Liver (tissue), 9 donors: Measurements from ENCODE around the gene MAPK7. TPM values are rescaled to one million over a fixed set of nuclear protein-coding genes. Genes with fewer than 3 reads are reported as not detected.

Experiments used
- DNase-seq: peaks from one replicate; pipeline ENCODE4 v3.0.0-alpha.2; 2017; ENCODE audit warnings: low spot score
- H3K27ac ChIP-seq, 2 donors: one replicate each; pipeline ENCODE4 v1.7.0; 2013; ENCODE audit warnings: inconsistent platforms in 2 of 2, low read length in 2 of 2, control low read depth in 1 of 2, low read depth in 1 of 2, mild to moderate bottlenecking in 1 of 2
- H3K27me3 ChIP-seq, 4 donors: one replicate each; pipeline versions ENCODE4 v1.6.1 to v1.7.0; 2013; ENCODE audit warnings: low read length in 3 of 4, inconsistent platforms in 1 of 4, mild to moderate bottlenecking in 1 of 4, moderate library complexity in 1 of 4; ENCODE audit not compliant: control insufficient read depth in 4 of 4, insufficient read depth in 4 of 4
- H3K36me3 ChIP-seq, 4 donors: one replicate each; pipeline versions ENCODE4 v1.6.1 to v1.7.0; 2013; ENCODE audit warnings: low read length in 3 of 4, mild to moderate bottlenecking in 3 of 4, low read depth in 1 of 4, moderate library complexity in 1 of 4; ENCODE audit not compliant: control insufficient read depth in 4 of 4, insufficient read depth in 3 of 4
- H3K4me1 ChIP-seq, 4 donors: one replicate each; pipeline versions ENCODE4 v1.6.1 to v1.7.0; 2013; ENCODE audit warnings: low read length in 3 of 4, mild to moderate bottlenecking in 3 of 4, moderate library complexity in 1 of 4; ENCODE audit not compliant: control insufficient read depth in 4 of 4, insufficient read depth in 4 of 4
- H3K4me3 ChIP-seq, 3 donors: one replicate each; pipeline versions ENCODE4 v1.6.1 to v1.7.0; 2013; ENCODE audit warnings: low read length in 3 of 3, control low read depth in 1 of 3, low read depth in 1 of 3, mild to moderate bottlenecking in 1 of 3
- H3K9ac ChIP-seq, 2 donors: one replicate each; pipeline ENCODE4 v1.7.0; 2013; ENCODE audit warnings: low read length in 2 of 2, mild to moderate bottlenecking in 2 of 2, moderate library complexity in 2 of 2, control low read depth in 1 of 2, low read depth in 1 of 2
- H3K9me3 ChIP-seq, 4 donors: one replicate each; pipeline versions ENCODE4 v1.6.1 to v1.7.0; 2013; ENCODE audit warnings: low read length in 3 of 4; ENCODE audit not compliant: control insufficient read depth in 4 of 4
- EGR1 ChIP-seq, 2 donors: IDR thresholded peaks; 2 replicates each; pipeline ENCODE4 v1.6.1; 2016 to 2018; ENCODE audit warnings: antibody characterized with exemption in 2 of 2, low read depth in 2 of 2
- FOXA2 ChIP-seq: IDR thresholded peaks from 2 replicates; pipeline ENCODE4 v1.6.1; 2016; ENCODE audit warnings: antibody characterized with exemption
- HNF4A ChIP-seq, 2 donors: conservative IDR thresholded peaks; 2 replicates each; pipeline ENCODE4 v1.6.1; 2016; ENCODE audit warnings: antibody characterized with exemption in 2 of 2, mild to moderate bottlenecking in 2 of 2
- JUND ChIP-seq, 2 donors: IDR thresholded peaks; 2 replicates each; pipeline ENCODE4 v1.6.1; 2016; ENCODE audit warnings: antibody characterized with exemption in 2 of 2
- NR2F2 ChIP-seq: IDR thresholded peaks from 2 replicates; pipeline ENCODE4 v1.6.1; 2016; ENCODE audit warnings: antibody characterized with exemption
- RAD21 ChIP-seq, 2 donors: IDR thresholded peaks; 2 replicates each; pipeline ENCODE4 v1.6.1; 2016; ENCODE audit warnings: antibody characterized with exemption in 2 of 2, mild to moderate bottlenecking in 2 of 2
- RXRA ChIP-seq, 2 donors: IDR thresholded peaks; 2 replicates each; pipeline ENCODE4 v1.6.1; 2017 to 2018; ENCODE audit warnings: antibody characterized with exemption in 2 of 2, mild to moderate bottlenecking in 1 of 2
- SP1 ChIP-seq: IDR thresholded peaks from 2 replicates; pipeline ENCODE4 v1.6.1; 2018; ENCODE audit warnings: antibody characterized with exemption, mild to moderate bottlenecking
- YY1 ChIP-seq: IDR thresholded peaks from 2 replicates; pipeline ENCODE4 v1.6.1; 2016; ENCODE audit warnings: antibody characterized with exemption, mild to moderate bottlenecking
- WGBS: extraction: QIAGEN DNeasy Blood & Tissue Kit; methylation state at CpG from one replicate; pipeline ENCODE4 v1.1.7; 2013; 5-methylcytosine and 5-hydroxymethylcytosine counted together
- polyA plus RNA-seq, 2 donors: library from polyadenylated mRNA; stranded (reverse) in 1 of 2; unstranded in 1 of 2; fragments of 200-250 nt in 1 of 2; fragments of >200 nt in 1 of 2; fragmentation: Nextera tagmentation in 1 of 2; extraction: Ambion mirVana in 1 of 2; gene quantifications; one replicate each; pipeline versions ENCODE4 v1.2.1 to v1.2.3, GENCODE V29; 2013 to 2015
- total RNA-seq, 2 donors: library from RNA; depleted of rRNA; stranded (reverse); fragments of >200 nt; gene quantifications; one replicate each; pipeline ENCODE4 v1.2.3, GENCODE V29; 2014
- TF ChIP-seq, protein P1 (sequence below): fragments of 150-350 bp; IDR thresholded peaks from 2 replicates; pipeline ENCODE4 v1.5.1; 2017; ENCODE audit warnings: improper control_type of control experiment, low read depth, low read length; ENCODE audit not compliant: missing input control
- TF ChIP-seq, protein P2 (sequence below): IDR thresholded peaks from 2 replicates; pipeline ENCODE4 v1.6.1; 2016; ENCODE audit warnings: antibody characterized with exemption
- donor health status: healthy.
- donor health status: healthy.
- donor health status: healthy.
- donor health status: healthy.
- donor health status: healthy.

The MAPK7 gene
- total RNA-seq (1 to 10 TPM; 6.0 to 8.8 TPM), polyA plus RNA-seq (1 to 10 TPM; 3.4 to 4.4 TPM)

DNA sequence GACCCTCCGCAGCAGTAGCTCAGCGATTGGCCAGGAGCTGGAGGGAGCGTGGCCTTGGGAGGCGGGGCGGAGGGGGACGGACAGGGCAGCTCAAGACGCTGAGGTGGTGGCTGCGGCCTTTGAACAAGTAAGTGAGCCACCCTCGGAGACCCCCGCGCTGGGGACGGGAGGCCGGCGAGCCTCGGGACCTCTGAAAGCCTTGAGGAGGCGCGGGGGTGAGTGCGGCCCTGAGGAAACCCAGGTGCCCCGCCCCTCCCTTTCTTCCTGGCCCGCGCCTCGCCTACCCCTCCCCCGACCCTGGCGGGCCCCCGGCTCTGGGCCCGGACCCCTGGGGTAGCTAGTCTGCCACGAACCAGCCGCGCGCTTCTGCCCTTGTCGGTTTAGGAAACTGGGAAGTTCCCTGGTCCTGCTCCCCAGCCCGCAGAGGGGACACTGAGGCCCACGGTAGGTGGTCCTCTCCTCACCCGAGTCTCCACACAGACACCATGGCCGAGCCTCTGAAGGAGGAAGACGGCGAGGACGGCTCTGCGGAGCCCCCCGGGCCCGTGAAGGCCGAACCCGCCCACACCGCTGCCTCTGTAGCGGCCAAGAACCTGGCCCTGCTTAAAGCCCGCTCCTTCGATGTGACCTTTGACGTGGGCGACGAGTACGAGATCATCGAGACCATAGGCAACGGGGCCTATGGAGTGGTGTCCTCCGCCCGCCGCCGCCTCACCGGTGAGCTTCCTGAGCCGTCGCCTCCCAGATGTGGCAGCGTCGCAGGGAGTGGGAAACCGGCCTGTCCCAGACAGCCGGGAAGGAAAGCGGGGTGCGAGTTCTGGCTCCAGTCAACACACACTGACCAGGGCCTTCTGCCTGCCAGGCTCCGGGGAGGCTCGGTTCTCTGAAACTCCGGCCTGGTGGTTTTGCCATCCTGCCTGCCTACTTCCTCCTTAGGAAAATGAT is at the start of gene MAPK7:
Gene MAPK7, plus strand, starts transcription at position 83 of the 945 bp plus-strand sequence. Its CDS starts 403 bp downstream, at position 486.
- Histone ChIP-seq H3K4me3 (peak within 1 kb of the TSS; percentile 82 to 92 (median 86)), H3K36me3 (peaks cover 4 to 16% (median 9%) of the 10 kb centered on the region in 4 donors), H3K27ac (peak within 1 kb of the TSS; percentile 95 to 97), H3K4me1 (peaks cover 6 to 23% (median 14%) of the 10 kb centered on the region in 4 donors), H3K9ac (peak within 1 kb of the TSS; percentile 71 to 89), H3K27me3 (no peaks in the 10 kb centered on the region), H3K9me3 (no peaks in the 10 kb centered on the region)
- DNase-seq = no peak
- TF ChIP-seq NR2F2 (peak; percentile 11), YY1 (no peak)
- WGBS = 16% methylated on average over 69 of the region's 69 CpGs

DNA sequence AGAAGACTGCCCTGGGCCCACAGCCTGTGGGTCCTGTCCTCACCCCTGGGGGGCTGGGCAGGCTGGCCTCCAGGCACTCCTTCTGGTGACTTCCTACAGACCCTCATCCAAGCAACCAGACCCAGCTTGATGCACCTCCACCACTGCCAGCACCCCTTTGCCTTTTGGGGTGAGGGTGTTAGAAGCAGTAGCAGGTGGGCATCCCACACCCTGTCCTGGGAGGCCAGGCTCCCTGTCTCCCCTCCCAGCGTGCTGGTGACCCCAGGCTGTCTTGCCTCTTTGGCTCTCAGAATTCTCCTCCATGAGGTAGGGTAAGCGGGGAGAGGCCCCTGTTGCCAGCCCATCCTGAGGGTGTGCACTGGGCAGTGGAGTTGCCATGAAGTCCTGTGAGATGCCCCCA is 49.2 kb upstream of the MAPK7 start:
- Histone ChIP-seq H3K4me1 (no peaks in the 10 kb centered on the region), H3K9ac (no peak overlapping the region), H3K9me3 (peaks cover 0 to 4% (median 0%) of the 10 kb centered on the region in 4 donors), H3K36me3 (peaks cover 0 to 3% (median 0%) of the 10 kb centered on the region in 4 donors), H3K4me3 (no peak overlapping the region), H3K27me3 (no peaks in the 10 kb centered on the region), H3K27ac (no peak overlapping the region)
- no peak for DNase-seq
- TF ChIP-seq EGR1 (IDR thresholded peaks at IDR 0.05; ENCODE audit: low read depth in 2 of 2) (no peak), SP1 (no peak), RXRA (IDR thresholded peaks at IDR 0.05) (no peak)
- WGBS = 97% methylated on average over 2 of the region's 2 CpGs

DNA sequence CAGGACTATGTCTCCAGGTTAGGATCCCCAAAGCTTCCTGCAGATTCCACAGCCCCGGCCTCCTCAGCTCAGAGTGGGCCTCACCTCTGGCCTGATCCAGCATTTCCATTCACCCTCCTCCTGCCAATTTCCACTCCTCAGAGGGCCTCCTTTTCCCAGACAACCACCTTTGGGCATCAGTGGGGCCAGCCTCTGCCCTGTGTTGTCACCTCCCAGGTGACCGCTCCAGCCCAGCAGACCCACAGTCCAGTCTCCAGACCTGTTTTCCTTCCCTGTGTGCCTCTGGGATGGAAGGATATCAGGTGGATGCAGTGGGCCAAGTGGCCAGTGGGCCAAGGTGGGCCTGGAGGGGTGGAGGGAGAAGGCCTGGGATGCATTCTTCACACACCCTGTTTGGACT is 48.5 kb upstream of the MAPK7 start:
- no peak overlapping the region for H3K27ac ChIP-seq
- no peak for DNase-seq
- no peak overlapping the region for H3K4me3 ChIP-seq
- peaks cover 0 to 4% (median 0%) of the 10 kb centered on the region in 4 donors for H3K9me3 ChIP-seq
- no peaks in the 10 kb centered on the region for H3K4me1 ChIP-seq
- H3K36me3 ChIP-seq = peaks cover 0 to 3% (median 0%) of the 10 kb centered on the region in 4 donors
- H3K9ac ChIP-seq = no peak overlapping the region
- TF ChIP-seq HNF4A (conservative IDR thresholded peaks at IDR 0.05) = no peak
- no peak for TF ChIP-seq RXRA (IDR thresholded peaks at IDR 0.05)
- TF ChIP-seq RAD21 (IDR thresholded peaks at IDR 0.05) = no peak
- no peak for TF ChIP-seq SP1
- TF ChIP-seq EGR1 (IDR thresholded peaks at IDR 0.05; ENCODE audit: low read depth in 2 of 2) = no peak
- TF ChIP-seq, protein P1, sequence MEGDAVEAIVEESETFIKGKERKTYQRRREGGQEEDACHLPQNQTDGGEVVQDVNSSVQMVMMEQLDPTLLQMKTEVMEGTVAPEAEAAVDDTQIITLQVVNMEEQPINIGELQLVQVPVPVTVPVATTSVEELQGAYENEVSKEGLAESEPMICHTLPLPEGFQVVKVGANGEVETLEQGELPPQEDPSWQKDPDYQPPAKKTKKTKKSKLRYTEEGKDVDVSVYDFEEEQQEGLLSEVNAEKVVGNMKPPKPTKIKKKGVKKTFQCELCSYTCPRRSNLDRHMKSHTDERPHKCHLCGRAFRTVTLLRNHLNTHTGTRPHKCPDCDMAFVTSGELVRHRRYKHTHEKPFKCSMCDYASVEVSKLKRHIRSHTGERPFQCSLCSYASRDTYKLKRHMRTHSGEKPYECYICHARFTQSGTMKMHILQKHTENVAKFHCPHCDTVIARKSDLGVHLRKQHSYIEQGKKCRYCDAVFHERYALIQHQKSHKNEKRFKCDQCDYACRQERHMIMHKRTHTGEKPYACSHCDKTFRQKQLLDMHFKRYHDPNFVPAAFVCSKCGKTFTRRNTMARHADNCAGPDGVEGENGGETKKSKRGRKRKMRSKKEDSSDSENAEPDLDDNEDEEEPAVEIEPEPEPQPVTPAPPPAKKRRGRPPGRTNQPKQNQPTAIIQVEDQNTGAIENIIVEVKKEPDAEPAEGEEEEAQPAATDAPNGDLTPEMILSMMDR = no peak
- no peak for TF ChIP-seq YY1
- no peak for TF ChIP-seq FOXA2
- TF ChIP-seq JUND (IDR thresholded peaks at IDR 0.05) = no peak
- TF ChIP-seq, protein P2, sequence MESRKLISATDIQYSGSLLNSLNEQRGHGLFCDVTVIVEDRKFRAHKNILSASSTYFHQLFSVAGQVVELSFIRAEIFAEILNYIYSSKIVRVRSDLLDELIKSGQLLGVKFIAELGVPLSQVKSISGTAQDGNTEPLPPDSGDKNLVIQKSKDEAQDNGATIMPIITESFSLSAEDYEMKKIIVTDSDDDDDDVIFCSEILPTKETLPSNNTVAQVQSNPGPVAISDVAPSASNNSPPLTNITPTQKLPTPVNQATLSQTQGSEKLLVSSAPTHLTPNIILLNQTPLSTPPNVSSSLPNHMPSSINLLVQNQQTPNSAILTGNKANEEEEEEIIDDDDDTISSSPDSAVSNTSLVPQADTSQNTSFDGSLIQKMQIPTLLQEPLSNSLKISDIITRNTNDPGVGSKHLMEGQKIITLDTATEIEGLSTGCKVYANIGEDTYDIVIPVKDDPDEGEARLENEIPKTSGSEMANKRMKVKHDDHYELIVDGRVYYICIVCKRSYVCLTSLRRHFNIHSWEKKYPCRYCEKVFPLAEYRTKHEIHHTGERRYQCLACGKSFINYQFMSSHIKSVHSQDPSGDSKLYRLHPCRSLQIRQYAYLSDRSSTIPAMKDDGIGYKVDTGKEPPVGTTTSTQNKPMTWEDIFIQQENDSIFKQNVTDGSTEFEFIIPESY = no peak
- 97% methylated on average over 2 of the region's 2 CpGs for WGBS
- no peaks in the 10 kb centered on the region for H3K27me3 ChIP-seq
